K562 (cell line): ENCODE results near the gene HIVEP3. TPM values are rescaled to one million over a fixed set of nuclear protein-coding genes. Genes with fewer than 3 reads are reported as not detected.

Experiments used
- ARNT ChIP-seq, 2 experiments: fragments of 450-650 bp; IDR thresholded peaks; 2 replicates each; pipeline ENCODE4 v1.6.1; 2016; ENCODE audit warnings: mild to moderate bottlenecking in 1 of 2
- CBX8 ChIP-seq: fragments of 200-600 bp; sonication (generic); IDR thresholded peaks from 2 replicates; pipeline ENCODE4 v1.6.1; 2012; ENCODE audit warnings: borderline replicate concordance, mixed run types, low read depth, mild to moderate bottlenecking, moderate library complexity, mixed read lengths, low read length, control low read depth, inconsistent platforms; ENCODE audit not compliant: poor library complexity, severe bottlenecking; ENCODE audit errors: extremely low read depth
- EHMT2 ChIP-seq: fragments of 450-650 bp; IDR thresholded peaks from 2 replicates; pipeline ENCODE4 v1.6.1; 2018; ENCODE audit warnings: antibody characterized with exemption
- KAT8 ChIP-seq: fragments of 450-650 bp; IDR thresholded peaks from 2 replicates; pipeline ENCODE4 v1.6.1; 2016; ENCODE audit warnings: low read depth, mild to moderate bottlenecking
- KDM1A ChIP-seq, 2 experiments: fragments of 450-650 bp; IDR thresholded peaks; 2 replicates each; pipeline ENCODE4 v1.6.1; 2016; ENCODE audit warnings: mild to moderate bottlenecking in 2 of 2
- NR2C2 ChIP-seq, 2 experiments: fragments of 200-800 bp in 1 of 2; sonication (Bioruptor generic) in 1 of 2; sonication (generic) in 1 of 2; formaldehyde crosslinking in 1 of 2; IDR thresholded peaks; 2 replicates each; pipeline versions ENCODE4 v1.6.1 to v1.8.0; 2016 to 2022; ENCODE audit warnings: mild to moderate bottlenecking in 1 of 2, missing compliant biosample characterization in 1 of 2, missing genetic modification characterization in 1 of 2, missing genetic modification reagents in 1 of 2
- PURB ChIP-seq: sonication (generic); formaldehyde crosslinking; IDR thresholded peaks from 2 replicates; pipeline ENCODE4 v1.9.0; 2021; ENCODE audit warnings: low read depth, mild to moderate bottlenecking, missing genetic modification reagents
- RBM25 ChIP-seq: fragments of 200-400 bp; formaldehyde crosslinking; IDR thresholded peaks from 2 replicates; pipeline ENCODE4 v1.6.1; 2018; ENCODE audit warnings: low read length, low read depth, moderate library complexity; ENCODE audit not compliant: severe bottlenecking
- RNF2 ChIP-seq: sonication (generic); IDR thresholded peaks from 2 replicates; pipeline ENCODE4 v1.6.1; 2016
- SRSF9 ChIP-seq: fragments of 200-400 bp; formaldehyde crosslinking; IDR thresholded peaks from 2 replicates; pipeline ENCODE4 v1.6.1; 2017; ENCODE audit warnings: low read depth, low read length, borderline replicate concordance
- THRAP3 ChIP-seq: fragments of 450-650 bp; IDR thresholded peaks from 2 replicates; pipeline ENCODE4 v1.6.1; 2016; ENCODE audit warnings: mild to moderate bottlenecking, inconsistent platforms, borderline replicate concordance
- ZNF347 ChIP-seq: fragments of 450-650 bp; formaldehyde crosslinking; IDR thresholded peaks from 2 replicates; pipeline ENCODE4 v1.4.0; 2020; ENCODE audit warnings: low read depth, mild to moderate bottlenecking, moderate library complexity
- ZNF668 ChIP-seq: fragments of 250-450 bp; sonication (Bioruptor Pico); IDR thresholded peaks from 2 replicates; pipeline ENCODE4 v1.8.0; 2022; ENCODE audit warnings: mild to moderate bottlenecking, inconsistent platforms
- polyA plus RNA-seq, 8 experiments: library from polyadenylated mRNA; depleted of rRNA in 4 of 8; stranded (reverse) in 5 of 8; unstranded in 3 of 8; fragments of >200 nt; fragmentation: Nextera tagmentation in 2 of 8; fragmentation: Illumina TruSeq in 1 of 8; extraction: Ambion mirVana in 2 of 8; extraction: Trizol in 1 of 8; gene quantifications; 2 replicates each; pipeline versions ENCODE4 v1.2.1 to v1.2.3, GENCODE V29; 2011 to 2014; ENCODE audit warnings: inconsistent platforms in 1 of 8, missing spikeins in 1 of 8
- total RNA-seq, 7 experiments: library from RNA; depleted of rRNA in 6 of 7; stranded (reverse); fragments of >200 nt in 6 of 7; fragmentation: Illumina TruSeq in 2 of 7; extraction: Trizol in 2 of 7; gene quantifications; 2 replicates each; pipeline versions ENCODE4 v1.2.1 to v1.2.3, GENCODE V29; 2011 to 2021; ENCODE audit warnings: low replicate concordance in 1 of 7
- TF ChIP-seq, protein P1 (sequence below): sonication (generic); formaldehyde crosslinking; IDR thresholded peaks from 2 replicates; pipeline ENCODE4 v1.8.0; 2022; ENCODE audit warnings: mild to moderate bottlenecking, missing genetic modification reagents
- TF ChIP-seq, protein P2 (sequence below): fragments of 250-450 bp; sonication (Bioruptor Pico); IDR thresholded peaks from 2 replicates; pipeline ENCODE4 v1.4.0; 2020; ENCODE audit warnings: mild to moderate bottlenecking, moderate library complexity, borderline replicate concordance
- TF ChIP-seq, protein P3 (sequence below): fragments of 250-450 bp; sonication (Bioruptor Pico); IDR thresholded peaks from 2 replicates; pipeline ENCODE4 v1.5.0; 2021
- TF ChIP-seq, protein P4 (sequence below), 2 experiments: fragments of 450-650 bp; conservative IDR thresholded peaks; 2 replicates each; pipeline ENCODE4 v1.6.1; 2017; ENCODE audit warnings: mild to moderate bottlenecking in 2 of 2, moderate library complexity in 2 of 2

The HIVEP3 gene
- total and polyA plus RNA-seq, 9 of the 15 experiments (the other 6 are each of a cell fraction or from before 2014, with no cell fraction given) = 0.09 to 0.58 (median 0.34) TPM; not detected in 1

DNA sequence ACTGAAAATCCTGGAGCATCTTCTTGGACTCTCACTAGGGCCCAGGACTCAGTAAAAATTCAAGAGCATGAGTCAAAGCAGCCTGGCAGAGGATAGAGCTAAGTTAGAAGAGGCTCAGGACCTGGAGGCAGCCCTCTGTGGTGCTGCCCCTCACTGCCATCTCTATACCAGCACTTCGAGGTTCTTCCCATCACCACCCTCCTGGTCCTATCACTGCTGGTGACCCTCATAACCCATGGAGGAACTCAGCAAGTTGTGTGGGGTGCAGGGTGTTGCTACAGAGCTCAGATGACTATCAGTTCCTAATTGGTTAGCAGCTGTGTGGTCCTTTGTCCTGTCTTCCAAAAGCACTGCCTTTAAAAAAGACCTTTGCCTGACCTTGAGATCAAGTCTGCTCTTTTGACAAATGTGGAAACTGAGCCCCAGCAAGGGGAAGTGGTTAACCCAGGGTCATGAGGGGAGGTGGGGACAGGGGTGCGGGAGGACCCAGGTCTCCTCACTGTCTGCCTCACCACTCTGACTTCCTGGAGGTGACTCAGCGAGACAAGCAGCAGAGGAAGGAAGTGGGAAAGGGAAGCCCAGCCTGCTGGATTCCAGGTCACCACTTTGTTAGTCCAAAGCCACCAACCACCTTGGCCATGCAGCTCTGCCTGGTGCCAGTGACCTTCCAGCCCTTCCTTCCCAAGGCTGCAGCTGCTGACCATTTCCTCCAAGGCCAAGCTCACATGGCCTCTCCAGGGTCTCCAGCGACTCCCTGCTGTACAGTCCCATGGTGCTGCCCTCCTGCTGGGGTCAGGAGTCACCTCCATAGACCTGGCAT is 234.8 kb downstream of the HIVEP3 start (continued):
- TF ChIP-seq, protein P1, sequence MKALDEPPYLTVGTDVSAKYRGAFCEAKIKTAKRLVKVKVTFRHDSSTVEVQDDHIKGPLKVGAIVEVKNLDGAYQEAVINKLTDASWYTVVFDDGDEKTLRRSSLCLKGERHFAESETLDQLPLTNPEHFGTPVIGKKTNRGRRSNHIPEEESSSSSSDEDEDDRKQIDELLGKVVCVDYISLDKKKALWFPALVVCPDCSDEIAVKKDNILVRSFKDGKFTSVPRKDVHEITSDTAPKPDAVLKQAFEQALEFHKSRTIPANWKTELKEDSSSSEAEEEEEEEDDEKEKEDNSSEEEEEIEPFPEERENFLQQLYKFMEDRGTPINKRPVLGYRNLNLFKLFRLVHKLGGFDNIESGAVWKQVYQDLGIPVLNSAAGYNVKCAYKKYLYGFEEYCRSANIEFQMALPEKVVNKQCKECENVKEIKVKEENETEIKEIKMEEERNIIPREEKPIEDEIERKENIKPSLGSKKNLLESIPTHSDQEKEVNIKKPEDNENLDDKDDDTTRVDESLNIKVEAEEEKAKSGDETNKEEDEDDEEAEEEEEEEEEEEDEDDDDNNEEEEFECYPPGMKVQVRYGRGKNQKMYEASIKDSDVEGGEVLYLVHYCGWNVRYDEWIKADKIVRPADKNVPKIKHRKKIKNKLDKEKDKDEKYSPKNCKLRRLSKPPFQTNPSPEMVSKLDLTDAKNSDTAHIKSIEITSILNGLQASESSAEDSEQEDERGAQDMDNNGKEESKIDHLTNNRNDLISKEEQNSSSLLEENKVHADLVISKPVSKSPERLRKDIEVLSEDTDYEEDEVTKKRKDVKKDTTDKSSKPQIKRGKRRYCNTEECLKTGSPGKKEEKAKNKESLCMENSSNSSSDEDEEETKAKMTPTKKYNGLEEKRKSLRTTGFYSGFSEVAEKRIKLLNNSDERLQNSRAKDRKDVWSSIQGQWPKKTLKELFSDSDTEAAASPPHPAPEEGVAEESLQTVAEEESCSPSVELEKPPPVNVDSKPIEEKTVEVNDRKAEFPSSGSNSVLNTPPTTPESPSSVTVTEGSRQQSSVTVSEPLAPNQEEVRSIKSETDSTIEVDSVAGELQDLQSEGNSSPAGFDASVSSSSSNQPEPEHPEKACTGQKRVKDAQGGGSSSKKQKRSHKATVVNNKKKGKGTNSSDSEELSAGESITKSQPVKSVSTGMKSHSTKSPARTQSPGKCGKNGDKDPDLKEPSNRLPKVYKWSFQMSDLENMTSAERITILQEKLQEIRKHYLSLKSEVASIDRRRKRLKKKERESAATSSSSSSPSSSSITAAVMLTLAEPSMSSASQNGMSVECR (CRISPR knock-in tag) = no peak
- TF ChIP-seq, protein P2, sequence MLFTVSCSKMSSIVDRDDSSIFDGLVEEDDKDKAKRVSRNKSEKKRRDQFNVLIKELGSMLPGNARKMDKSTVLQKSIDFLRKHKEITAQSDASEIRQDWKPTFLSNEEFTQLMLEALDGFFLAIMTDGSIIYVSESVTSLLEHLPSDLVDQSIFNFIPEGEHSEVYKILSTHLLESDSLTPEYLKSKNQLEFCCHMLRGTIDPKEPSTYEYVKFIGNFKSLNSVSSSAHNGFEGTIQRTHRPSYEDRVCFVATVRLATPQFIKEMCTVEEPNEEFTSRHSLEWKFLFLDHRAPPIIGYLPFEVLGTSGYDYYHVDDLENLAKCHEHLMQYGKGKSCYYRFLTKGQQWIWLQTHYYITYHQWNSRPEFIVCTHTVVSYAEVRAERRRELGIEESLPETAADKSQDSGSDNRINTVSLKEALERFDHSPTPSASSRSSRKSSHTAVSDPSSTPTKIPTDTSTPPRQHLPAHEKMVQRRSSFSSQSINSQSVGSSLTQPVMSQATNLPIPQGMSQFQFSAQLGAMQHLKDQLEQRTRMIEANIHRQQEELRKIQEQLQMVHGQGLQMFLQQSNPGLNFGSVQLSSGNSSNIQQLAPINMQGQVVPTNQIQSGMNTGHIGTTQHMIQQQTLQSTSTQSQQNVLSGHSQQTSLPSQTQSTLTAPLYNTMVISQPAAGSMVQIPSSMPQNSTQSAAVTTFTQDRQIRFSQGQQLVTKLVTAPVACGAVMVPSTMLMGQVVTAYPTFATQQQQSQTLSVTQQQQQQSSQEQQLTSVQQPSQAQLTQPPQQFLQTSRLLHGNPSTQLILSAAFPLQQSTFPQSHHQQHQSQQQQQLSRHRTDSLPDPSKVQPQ (CRISPR knock-in tag) = 0 out of 2 replicates have a peak, but pooled peaks have one; percentile 41
- 0 out of 2 replicates have a peak, but pooled peaks have one; percentile 26 for TF ChIP-seq NR2C2 (CRISPR knock-in tag; IDR thresholded peaks at IDR 0.05)
- peak; percentile 63; the same call in 1 of the 2 replicates for TF ChIP-seq NR2C2 (tag; IDR thresholded peaks at IDR 0.05)
- no peak for TF ChIP-seq KDM1A (IDR thresholded peaks at IDR 0.05)
- no peak for TF ChIP-seq SRSF9
- TF ChIP-seq KAT8 = no peak
- TF ChIP-seq THRAP3 = no peak
- 0 out of 2 replicates have a peak, but pooled peaks have one; percentile 38 for TF ChIP-seq EHMT2
- no peak for TF ChIP-seq ZNF347 (CRISPR knock-in tag)
- TF ChIP-seq RBM25 = no peak
- TF ChIP-seq ZNF668 (CRISPR knock-in tag) = no peak
- no peak for TF ChIP-seq ARNT (IDR thresholded peaks at IDR 0.05)
- TF ChIP-seq CBX8 = no peak
- TF ChIP-seq RNF2 = no peak; the same call in 1 of the 2 replicates
- no peak for TF ChIP-seq PURB (CRISPR knock-in tag)
- TF ChIP-seq, protein P3, sequence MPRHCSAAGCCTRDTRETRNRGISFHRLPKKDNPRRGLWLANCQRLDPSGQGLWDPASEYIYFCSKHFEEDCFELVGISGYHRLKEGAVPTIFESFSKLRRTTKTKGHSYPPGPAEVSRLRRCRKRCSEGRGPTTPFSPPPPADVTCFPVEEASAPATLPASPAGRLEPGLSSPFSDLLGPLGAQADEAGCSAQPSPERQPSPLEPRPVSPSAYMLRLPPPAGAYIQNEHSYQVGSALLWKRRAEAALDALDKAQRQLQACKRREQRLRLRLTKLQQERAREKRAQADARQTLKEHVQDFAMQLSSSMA (CRISPR knock-in tag) = no peak
- TF ChIP-seq, protein P4, sequence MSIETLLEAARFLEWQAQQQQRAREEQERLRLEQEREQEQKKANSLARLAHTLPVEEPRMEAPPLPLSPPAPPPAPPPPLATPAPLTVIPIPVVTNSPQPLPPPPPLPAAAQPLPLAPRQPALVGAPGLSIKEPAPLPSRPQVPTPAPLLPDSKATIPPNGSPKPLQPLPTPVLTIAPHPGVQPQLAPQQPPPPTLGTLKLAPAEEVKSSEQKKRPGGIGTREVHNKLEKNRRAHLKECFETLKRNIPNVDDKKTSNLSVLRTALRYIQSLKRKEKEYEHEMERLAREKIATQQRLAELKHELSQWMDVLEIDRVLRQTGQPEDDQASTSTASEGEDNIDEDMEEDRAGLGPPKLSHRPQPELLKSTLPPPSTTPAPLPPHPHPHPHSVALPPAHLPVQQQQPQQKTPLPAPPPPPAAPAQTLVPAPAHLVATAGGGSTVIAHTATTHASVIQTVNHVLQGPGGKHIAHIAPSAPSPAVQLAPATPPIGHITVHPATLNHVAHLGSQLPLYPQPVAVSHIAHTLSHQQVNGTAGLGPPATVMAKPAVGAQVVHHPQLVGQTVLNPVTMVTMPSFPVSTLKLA (conservative IDR thresholded peaks at IDR 0.05) = no peak
